Gastrocnemius medialis (tissue), 4 donors: ENCODE measurements around the gene TSACC. TPM values are rescaled to one million over a fixed set of nuclear protein-coding genes. Genes with fewer than 3 reads are reported as not detected.

Source experiments
- ATAC-seq, 2 donors: fragments of 150-250 bp; one replicate each; pipeline ENCODE4 v1.9.1; 2016
- DNase-seq, 2 donors: peaks; one replicate each; pipeline ENCODE4 v3.0.0-alpha.2; 2019
- H3K27ac ChIP-seq, 4 donors: fragments of 200-600 bp; sonication (generic); 1 replicate in 1 of 4; 2 replicates in 3 of 4; pipeline ENCODE4 v1.5.1; 2016 to 2018; ENCODE audit warnings: mild to moderate bottlenecking in 2 of 4, moderate library complexity in 1 of 4
- H3K27me3 ChIP-seq, 3 donors: fragments of 200-600 bp; sonication (generic) in 2 of 3; 1 replicate in 1 of 3; 2 replicates in 2 of 3; pipeline versions ENCODE4 v1.5.1 to v1.6.0; 2016 to 2019; ENCODE audit warnings: mild to moderate bottlenecking in 1 of 3, moderate library complexity in 1 of 3
- H3K36me3 ChIP-seq, 2 donors: fragments of 200-600 bp; sonication (generic) in 1 of 2; one replicate each; pipeline ENCODE4 v1.5.1; 2017 to 2018
- H3K4me1 ChIP-seq, 2 donors: fragments of 200-600 bp; sonication (generic) in 1 of 2; one replicate each; pipeline ENCODE4 v1.5.1; 2016 to 2017; ENCODE audit warnings: mild to moderate bottlenecking in 2 of 2
- H3K4me3 ChIP-seq, 4 donors: fragments of 200-600 bp; sonication (generic) in 3 of 4; 1 replicate in 1 of 4; 2 replicates in 3 of 4; pipeline ENCODE4 v1.5.1; 2016 to 2019; ENCODE audit warnings: mild to moderate bottlenecking in 2 of 4
- H3K9me3 ChIP-seq, 3 donors: fragments of 200-600 bp; sonication (generic) in 2 of 3; 1 replicate in 1 of 3; 2 replicates in 2 of 3; pipeline ENCODE4 v1.5.1; 2016 to 2019
- POLR2A ChIP-seq, 2 donors: fragments of 450-650 bp; IDR thresholded peaks; one replicate each; pipeline ENCODE4 v1.6.1; 2017; ENCODE audit warnings: antibody characterized with exemption in 2 of 2, mild to moderate bottlenecking in 2 of 2, moderate library complexity in 2 of 2
- in situ Hi-C, 4 donors: fragments of 200-750 bp; cut with MboI; loops; one replicate each; pipeline versions ENCODE4 v1.15.0 to v1.8.0; 2017; ENCODE audit warnings: low sequenced_read_pairs in 4 of 4
- intact Hi-C: fragments of 100-400 bp; cut with DNase I; formaldehyde crosslinking; loops from one replicate; pipeline ENCODE4 v1.15.1; 2023; ENCODE audit warnings: low total_unique reads
- total RNA-seq, 4 donors: library from RNA; depleted of rRNA; stranded (reverse); fragments of >200 nt; gene quantifications; one replicate each; pipeline versions ENCODE4 v1.1.0 to v1.2.3, GENCODE V29; 2016
- TF ChIP-seq, protein P1 (sequence below), 5 experiments: fragments of 450-650 bp in 3 of 5; fragments of 200-600 bp in 2 of 5; sonication (generic) in 2 of 5; IDR thresholded peaks in 4 of 5; conservative IDR thresholded peaks in 1 of 5; 1 replicate in 4 of 5; 2 replicates in 1 of 5; pipeline ENCODE4 v1.5.1; 2016 to 2019; ENCODE audit warnings: antibody characterized with exemption in 5 of 5, mild to moderate bottlenecking in 3 of 5, moderate library complexity in 3 of 5

The TSACC gene
- total RNA-seq, 4 donors from 2014 or later: not detected

DNA sequence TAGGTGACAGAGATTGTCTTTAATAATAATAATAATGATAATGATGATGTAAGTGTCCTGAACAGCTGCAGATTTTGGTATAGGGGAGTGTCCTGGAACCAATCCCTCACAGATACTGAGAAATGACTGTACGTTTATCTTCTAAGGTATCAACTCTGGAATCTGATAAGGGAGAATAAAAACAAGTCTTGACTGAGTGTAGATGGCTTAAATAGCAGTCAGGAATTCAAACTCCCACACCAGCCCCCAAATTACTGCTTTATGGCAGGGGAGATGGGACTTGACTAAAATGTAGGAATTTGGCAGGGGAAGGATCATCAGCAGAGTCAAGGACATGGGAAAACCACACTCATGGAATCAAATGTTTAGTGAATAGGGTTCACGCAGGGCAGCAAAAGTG lies 33.1 kb upstream of the TSACC start:
- no peaks in the 10 kb centered on the region for H3K9me3 ChIP-seq
- H3K27ac ChIP-seq: no peak overlapping the region
- no peak for DNase-seq
- H3K4me1 ChIP-seq: no peaks in the 10 kb centered on the region
- in situ Hi-C loops: no loop called here
- no peak for ATAC-seq
- H3K36me3 ChIP-seq: peaks cover 0 to 53% of the 10 kb centered on the region in 2 donors
- intact Hi-C loops: no loop called here
- TF ChIP-seq POLR2A (IDR thresholded peaks at IDR 0.05): no peak
- TF ChIP-seq, protein P1, sequence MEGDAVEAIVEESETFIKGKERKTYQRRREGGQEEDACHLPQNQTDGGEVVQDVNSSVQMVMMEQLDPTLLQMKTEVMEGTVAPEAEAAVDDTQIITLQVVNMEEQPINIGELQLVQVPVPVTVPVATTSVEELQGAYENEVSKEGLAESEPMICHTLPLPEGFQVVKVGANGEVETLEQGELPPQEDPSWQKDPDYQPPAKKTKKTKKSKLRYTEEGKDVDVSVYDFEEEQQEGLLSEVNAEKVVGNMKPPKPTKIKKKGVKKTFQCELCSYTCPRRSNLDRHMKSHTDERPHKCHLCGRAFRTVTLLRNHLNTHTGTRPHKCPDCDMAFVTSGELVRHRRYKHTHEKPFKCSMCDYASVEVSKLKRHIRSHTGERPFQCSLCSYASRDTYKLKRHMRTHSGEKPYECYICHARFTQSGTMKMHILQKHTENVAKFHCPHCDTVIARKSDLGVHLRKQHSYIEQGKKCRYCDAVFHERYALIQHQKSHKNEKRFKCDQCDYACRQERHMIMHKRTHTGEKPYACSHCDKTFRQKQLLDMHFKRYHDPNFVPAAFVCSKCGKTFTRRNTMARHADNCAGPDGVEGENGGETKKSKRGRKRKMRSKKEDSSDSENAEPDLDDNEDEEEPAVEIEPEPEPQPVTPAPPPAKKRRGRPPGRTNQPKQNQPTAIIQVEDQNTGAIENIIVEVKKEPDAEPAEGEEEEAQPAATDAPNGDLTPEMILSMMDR (IDR thresholded peaks at IDR 0.05 in 4 of 5, conservative IDR thresholded peaks at IDR 0.05 in 1 of 5): no peak
- no peak overlapping the region for H3K4me3 ChIP-seq
- no peaks in the 10 kb centered on the region for H3K27me3 ChIP-seq

DNA sequence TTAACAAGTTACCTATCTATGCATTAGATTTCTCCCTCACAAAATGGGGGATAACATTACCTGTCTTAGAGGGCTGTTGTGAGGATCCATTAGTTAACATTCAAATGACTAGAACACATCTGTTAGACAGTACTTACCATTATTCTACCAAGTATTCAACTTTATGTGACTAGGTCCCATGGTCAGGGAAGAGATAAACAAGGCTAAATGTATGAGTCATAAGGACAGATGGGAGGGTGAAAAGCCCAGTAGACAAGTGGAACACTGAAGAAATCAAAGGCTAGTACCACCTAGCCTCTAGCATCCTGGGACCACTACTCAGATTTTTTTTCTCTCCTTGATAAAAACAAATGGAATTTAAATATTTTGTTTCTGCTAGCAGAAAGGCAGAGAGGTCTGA lies 30.2 kb upstream of the TSACC start:
- H3K36me3 ChIP-seq: peaks cover 3 to 80% of the 10 kb centered on the region in 2 donors
- no peak overlapping the region for H3K27ac ChIP-seq
- no peak overlapping the region for H3K4me3 ChIP-seq
- no peaks in the 10 kb centered on the region for H3K4me1 ChIP-seq
- in situ Hi-C loops: no loop called here
- intact Hi-C loops: no loop called here
- no peaks in the 10 kb centered on the region for H3K27me3 ChIP-seq
- no peak for TF ChIP-seq POLR2A (IDR thresholded peaks at IDR 0.05)
- TF ChIP-seq, protein P1 (IDR thresholded peaks at IDR 0.05 in 4 of 5, conservative IDR thresholded peaks at IDR 0.05 in 1 of 5): no peak
- DNase-seq: no peak
- H3K9me3 ChIP-seq: no peaks in the 10 kb centered on the region
- no peak for ATAC-seq

DNA sequence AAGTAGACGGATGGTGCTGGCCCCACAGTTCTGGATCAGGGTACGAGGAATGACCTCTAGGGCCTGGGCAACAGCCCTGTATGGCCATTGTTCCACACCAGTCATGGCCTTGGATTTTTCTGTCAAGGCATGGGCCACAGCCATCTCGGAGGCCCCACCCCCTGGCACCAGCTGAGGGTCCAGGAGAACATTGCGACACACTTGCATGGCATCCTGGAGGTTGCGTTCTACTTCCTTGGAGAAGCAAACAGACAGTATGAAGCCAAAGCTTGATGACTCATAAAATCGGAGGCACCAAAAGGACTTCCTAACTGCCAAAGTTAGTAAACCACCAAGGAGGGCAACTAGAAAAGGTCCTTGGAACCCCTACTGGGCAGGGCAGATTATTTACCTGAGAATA lies 27.4 kb upstream of the TSACC start:
- peak; percentile 75 to 98 for ATAC-seq
- peak; percentile 25 to 82 for DNase-seq
- Histone ChIP-seq H3K27ac (peak overlapping the region in 3 of 4 donors; percentile 47 to 66 (median 55)), H3K4me3 (no peak overlapping the region), H3K9me3 (no peaks in the 10 kb centered on the region), H3K4me1 (no peaks in the 10 kb centered on the region), H3K27me3 (no peaks in the 10 kb centered on the region), H3K36me3 (peaks cover 3 to 92% of the 10 kb centered on the region in 2 donors)
- in situ Hi-C loops: no loop called here
- TF ChIP-seq, protein P1 (IDR thresholded peaks at IDR 0.05 in 4 of 5, conservative IDR thresholded peaks at IDR 0.05 in 1 of 5): no peak
- TF ChIP-seq POLR2A (IDR thresholded peaks at IDR 0.05): no peak
- intact Hi-C loops: no loop called here

DNA sequence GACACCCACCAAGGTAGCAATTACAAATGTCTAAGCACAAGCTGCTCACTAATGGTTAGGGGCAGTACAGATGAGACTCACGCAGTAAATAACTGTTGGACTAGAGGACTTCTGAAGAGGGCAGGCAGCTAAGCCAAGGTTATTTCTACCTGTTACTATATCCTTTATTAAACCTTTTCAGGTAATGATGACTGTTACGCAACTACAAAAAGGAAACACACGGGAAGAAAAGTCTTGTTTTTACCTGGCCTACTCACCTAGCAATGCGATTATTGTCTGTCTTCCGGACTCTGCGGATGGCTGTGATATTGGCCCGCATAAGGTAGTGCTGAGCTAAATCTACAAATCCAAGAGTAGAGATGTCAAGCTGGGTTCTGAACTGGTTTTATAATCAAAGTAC lies 21.4 kb upstream of the TSACC start:
- no peak overlapping the region for H3K4me3 ChIP-seq
- H3K27ac ChIP-seq: no peak overlapping the region
- intact Hi-C loops: no loop called here
- no peaks in the 10 kb centered on the region for H3K4me1 ChIP-seq
- peaks cover 3 to 100% of the 10 kb centered on the region in 2 donors for H3K36me3 ChIP-seq
- H3K9me3 ChIP-seq: no peaks in the 10 kb centered on the region
- TF ChIP-seq POLR2A (IDR thresholded peaks at IDR 0.05): no peak
- TF ChIP-seq, protein P1 (IDR thresholded peaks at IDR 0.05 in 4 of 5, conservative IDR thresholded peaks at IDR 0.05 in 1 of 5): no peak
- ATAC-seq: no peak
- in situ Hi-C loops: no loop called here
- no peak for DNase-seq
- no peaks in the 10 kb centered on the region for H3K27me3 ChIP-seq

DNA sequence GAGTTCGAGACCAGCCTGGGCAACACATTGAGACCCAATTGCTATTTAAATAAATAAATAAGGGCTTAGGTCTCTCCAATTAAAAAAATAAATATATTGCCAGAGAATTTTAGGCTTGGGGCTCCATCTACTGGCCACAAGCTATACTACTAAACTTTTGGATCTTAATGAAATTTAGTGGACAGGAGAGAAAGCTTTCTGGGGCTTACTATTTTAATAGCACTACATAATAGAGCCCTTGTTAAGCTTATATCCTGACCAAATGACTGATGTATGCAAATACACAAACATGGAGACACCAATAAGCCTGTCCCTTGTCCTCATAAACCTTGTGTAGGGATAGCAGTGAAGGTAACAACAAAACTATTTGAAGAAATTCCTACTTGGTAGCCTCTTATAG lies 18.7 kb upstream of the TSACC start:
- Histone ChIP-seq H3K4me3 (no peak overlapping the region), H3K4me1 (no peaks in the 10 kb centered on the region), H3K27me3 (no peaks in the 10 kb centered on the region), H3K36me3 (peaks cover 3 to 100% of the 10 kb centered on the region in 2 donors), H3K27ac (no peak overlapping the region), H3K9me3 (no peaks in the 10 kb centered on the region)
- TF ChIP-seq POLR2A (IDR thresholded peaks at IDR 0.05): no peak
- TF ChIP-seq, protein P1 (IDR thresholded peaks at IDR 0.05 in 4 of 5, conservative IDR thresholded peaks at IDR 0.05 in 1 of 5): peak in 4 of 5 experiments; percentile 27 to 39 (median 34)
- in situ Hi-C loops: no loop called here
- DNase-seq (no peak), ATAC-seq (no peak)
- intact Hi-C loops: no loop called here
